ENCODE data around the gene GYS1.
"Not testable (repeated sequence)": the region's sequence is repeated elsewhere in the genome, so short reads cannot be mapped to it uniquely, and the experiment has no call there.

Gene GYS1

DNA sequence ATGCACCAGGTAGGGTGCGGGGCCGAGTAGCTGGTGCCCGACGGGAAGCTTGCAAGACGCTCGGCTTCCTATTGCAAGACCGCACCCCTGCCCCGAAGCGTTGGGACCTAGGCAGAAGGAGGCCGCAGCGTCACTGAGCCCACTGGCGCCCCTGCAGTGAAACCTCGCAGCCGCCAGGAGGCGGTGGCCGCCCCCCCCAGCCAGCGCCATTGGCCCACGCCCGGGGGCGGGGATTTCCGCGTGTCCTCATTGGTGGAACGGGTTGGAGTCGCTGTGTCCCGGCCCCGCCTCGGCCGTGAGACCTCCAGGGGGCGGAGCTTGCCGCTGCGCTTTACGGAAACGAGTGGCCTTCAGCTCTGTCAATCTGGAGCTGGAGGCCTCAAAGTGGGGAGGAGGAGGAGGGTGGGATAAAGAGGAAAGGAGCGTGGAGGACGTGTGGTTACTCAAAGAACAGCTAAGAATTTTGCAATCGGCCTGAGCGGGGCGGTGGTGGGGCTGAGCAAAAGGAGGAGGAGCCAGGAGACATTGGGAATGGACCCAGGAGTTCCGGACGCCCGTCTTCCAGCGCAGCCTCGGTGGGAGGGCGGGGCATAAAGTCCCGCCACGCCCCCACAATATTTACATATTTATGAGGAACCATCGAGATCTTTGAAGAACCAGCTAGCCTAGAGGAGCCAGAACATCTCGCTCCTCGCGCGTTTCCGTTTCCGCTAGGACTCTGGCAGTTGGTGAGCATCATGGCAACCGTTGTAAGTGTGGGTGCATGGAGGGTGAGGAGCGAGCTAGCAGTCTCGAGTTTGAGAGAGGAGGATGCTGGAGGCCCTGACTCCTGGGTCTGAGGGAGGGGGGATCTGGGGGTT lies at the start of gene GYS1, which contains the start of gene RUVBL2:
GYS1 (minus strand) TSS at position 135 of the 860 bp plus-strand sequence. CDS start 197 bp downstream, outside the sequence.
RUVBL2 (plus strand) TSS at position 713 of the 860 bp plus-strand sequence; CDS start at position 738, 25 bp downstream.
- TF ChIP-seq, protein P1, sequence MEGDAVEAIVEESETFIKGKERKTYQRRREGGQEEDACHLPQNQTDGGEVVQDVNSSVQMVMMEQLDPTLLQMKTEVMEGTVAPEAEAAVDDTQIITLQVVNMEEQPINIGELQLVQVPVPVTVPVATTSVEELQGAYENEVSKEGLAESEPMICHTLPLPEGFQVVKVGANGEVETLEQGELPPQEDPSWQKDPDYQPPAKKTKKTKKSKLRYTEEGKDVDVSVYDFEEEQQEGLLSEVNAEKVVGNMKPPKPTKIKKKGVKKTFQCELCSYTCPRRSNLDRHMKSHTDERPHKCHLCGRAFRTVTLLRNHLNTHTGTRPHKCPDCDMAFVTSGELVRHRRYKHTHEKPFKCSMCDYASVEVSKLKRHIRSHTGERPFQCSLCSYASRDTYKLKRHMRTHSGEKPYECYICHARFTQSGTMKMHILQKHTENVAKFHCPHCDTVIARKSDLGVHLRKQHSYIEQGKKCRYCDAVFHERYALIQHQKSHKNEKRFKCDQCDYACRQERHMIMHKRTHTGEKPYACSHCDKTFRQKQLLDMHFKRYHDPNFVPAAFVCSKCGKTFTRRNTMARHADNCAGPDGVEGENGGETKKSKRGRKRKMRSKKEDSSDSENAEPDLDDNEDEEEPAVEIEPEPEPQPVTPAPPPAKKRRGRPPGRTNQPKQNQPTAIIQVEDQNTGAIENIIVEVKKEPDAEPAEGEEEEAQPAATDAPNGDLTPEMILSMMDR (IDR thresholded peaks at IDR 0.05; ENCODE audit: extremely low read depth, missing control alignments) = peak; percentile 78
- DNase-seq (ENCODE audit: low spot score) = peak; percentile 98

DNA sequence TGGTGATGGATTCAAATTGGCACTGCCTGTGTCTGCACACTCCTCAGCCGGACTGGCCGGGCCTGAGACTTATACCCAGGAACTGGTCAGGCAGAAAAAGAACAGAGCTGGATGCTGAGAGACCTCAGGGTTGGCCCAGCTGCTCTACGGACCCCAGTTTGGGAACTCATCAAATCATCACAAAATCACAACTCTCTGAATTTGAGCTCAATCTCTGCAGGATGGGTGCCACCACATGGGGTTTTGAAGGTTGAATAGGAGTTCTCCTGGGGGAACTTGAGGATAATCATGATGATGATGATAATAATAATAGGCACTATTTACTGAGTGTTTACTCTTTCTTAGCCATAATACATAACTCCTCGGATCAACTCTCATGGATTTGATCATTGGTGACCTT lies 49.6 kb upstream of the GYS1 start:
- not testable (repeated sequence) for DNase-seq (ENCODE audit: low spot score)

DNA sequence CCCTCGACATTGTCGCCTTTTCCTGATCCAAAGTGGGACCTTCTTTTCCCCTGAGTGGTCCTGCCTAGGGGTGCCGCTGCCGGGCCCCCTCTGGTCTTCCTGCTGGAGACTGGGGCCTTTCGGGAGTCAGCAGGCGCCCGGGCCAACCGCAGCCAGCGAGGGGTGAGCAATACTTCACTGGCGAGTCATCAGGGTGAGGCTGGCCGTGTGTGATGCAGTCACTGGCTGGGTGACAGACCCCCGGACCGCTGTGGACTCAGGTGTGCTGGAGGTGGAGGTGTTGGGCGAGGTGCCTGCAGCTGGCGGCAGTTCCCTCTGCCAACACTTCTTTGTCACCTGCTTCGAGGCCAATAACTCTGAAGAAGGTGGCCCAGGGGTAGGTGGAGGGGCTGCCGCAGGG lies 49.1 kb upstream of the GYS1 start:
- TF ChIP-seq, protein P1 (IDR thresholded peaks at IDR 0.05; ENCODE audit: extremely low read depth, missing control alignments) = no peak
- no peak for DNase-seq (ENCODE audit: low spot score)

DNA sequence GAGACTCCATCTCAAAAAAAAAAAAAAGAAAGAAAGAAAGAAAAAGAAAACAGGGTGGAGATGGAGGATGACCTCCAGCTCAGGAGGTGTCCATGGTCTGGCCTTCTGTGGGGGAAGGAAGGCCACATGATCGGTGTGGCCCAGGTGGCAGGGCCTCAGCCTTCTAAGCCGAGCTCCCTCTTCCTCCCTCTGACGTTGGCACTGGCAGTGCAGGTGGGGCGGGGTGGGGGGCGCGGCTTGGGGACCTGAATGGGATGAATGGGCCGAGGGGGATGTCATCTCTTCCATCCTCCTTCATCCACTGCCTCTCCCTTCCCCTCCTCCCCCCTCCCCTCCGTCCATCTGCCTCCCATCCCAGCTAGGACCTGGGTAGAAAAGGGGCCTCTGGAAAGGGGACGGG lies 46.6 kb upstream of the GYS1 start:
- not testable (repeated sequence) for DNase-seq (ENCODE audit: low spot score)

DNA sequence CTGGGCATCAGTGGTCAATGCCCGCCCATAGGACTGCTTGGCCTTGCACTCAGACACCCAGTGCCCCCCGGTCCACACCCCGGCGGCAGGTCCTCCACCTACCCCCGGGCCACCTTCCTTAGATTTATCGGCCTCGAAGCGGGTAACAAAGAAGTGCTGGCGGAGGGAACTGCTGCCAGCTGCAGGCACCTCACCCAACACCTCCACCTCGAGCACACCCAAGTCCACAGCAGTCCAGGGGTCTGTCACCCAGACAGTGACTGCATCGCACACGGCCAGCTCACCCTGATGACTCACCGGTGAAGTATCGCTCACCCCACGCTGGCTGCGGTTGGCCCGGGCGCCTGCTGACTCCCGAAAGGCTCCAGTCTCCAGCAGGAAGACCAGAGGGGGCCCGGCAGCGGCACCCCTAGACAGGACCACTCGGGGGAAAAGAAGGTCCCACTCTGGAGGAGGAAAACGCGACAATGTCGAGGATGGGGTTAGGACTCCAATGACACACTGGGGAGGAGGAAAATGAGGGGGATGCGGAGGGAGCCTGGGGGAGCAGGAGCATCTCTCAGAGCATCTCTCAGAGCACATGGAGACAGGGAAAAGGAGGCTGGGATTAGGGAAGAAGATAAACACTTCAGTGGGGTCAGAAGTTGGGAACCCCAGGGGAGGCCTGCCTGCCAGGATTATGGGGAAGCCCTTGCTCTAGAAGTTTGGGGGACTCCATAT lies 45.6 kb upstream of the GYS1 start:
- DNase-seq (ENCODE audit: low spot score) = not testable (repeated sequence)

DNA sequence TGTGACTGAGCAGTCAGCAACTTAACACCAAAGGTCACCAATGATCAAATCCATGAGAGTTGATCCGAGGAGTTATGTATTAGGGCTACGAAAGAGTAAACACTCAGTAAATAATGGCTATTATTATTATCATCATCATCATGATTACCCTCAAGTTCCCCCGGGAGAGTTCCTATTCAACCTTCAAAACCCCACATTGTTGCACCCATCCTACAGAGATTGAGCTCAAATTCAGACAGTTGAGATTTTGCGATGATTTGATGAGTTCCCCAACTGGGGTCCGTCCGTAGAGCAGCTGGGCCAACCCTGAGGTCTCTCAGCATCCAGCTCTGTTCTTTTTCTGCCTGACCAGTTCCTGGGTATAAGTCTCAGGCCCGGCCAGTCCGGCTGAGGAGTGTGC lies 45.0 kb upstream of the GYS1 start:
- DNase-seq (ENCODE audit: low spot score) = not testable (repeated sequence)

DNA sequence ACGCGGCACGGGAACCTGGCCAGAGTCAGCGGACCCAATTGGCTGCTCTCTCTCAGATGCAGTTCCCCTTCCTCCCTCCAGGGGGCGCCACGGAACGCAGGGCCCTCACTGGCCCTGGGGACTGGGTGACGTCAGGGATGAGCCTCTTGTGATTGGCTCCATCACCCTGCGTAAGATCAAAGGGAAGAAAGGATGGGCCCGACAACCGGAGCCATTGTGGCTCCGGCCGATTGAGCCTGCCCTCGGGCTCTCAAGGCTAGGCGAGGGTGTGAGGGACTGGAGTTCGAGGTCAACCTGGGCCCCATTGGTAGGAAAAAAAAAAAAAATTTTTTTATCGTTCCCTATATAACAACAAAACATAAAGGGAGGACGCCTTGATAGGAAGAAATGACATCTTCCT lies 43.7 kb upstream of the GYS1 start, which contains the start of gene CGB1:
CGB1 (minus strand) TSS at position 81 of the 400 bp plus-strand sequence. CDS start 184 bp downstream, outside the sequence.
- TF ChIP-seq, protein P1 (IDR thresholded peaks at IDR 0.05; ENCODE audit: extremely low read depth, missing control alignments) = peak; percentile 38
- peak; percentile 25 for DNase-seq (ENCODE audit: low spot score)

DNA sequence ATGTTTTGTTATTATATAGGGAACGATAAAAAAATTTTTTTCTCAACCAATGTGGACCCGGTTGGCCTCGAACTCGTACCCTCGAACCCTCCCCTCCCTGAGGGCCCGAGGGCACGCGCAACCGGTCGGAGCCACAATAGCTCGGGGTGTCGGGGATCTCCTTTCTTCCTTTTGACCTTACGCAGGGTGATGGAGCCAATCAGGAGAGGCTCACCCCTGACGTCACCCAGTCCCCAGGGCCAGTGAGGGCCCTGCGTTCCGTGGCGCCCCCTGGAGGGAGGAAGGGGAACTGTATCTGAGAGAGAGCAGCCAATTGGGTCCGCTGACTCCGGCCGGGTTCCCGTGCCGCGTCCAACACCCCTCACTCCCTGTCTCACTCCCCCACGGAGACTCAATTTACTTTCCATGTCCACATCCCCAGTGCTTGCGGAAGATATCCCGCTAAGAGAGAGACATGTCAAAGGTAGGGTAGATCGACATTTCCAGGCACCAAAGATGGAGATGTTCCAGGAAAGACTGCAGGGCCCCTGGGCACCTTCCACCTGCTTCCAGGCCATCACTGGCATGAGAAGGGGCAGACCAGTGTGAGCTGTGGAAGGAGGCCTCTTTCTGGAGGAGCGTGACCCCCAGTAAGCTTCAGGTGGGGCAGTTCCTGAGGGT lies 38.7 kb upstream of the GYS1 start, which contains the start of gene CGB2:
CGB2 (plus strand) TSS at position 249 of the 660 bp plus-strand sequence; CDS start at position 455, 206 bp downstream.
- DNase-seq (ENCODE audit: low spot score) = peak; percentile 68

DNA sequence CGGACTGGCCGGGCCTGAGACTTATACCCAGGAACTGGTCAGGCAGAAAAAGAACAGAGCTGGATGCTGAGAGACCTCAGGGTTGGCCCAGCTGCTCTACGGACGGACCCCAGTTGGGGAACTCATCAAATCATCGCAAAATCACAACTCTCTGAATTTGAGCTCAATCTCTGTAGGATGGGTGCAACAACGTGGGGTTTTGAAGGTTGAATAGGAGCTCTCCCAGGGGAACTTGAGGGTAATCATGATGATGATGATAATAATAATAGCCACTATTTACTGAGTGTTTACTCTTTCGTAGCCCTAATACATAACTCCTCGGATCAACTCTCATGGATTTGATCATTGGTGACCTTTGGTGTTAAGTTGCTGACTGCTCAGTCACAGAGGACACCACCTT lies 37.2 kb upstream of the GYS1 start:
- not testable (repeated sequence) for DNase-seq (ENCODE audit: low spot score)

DNA sequence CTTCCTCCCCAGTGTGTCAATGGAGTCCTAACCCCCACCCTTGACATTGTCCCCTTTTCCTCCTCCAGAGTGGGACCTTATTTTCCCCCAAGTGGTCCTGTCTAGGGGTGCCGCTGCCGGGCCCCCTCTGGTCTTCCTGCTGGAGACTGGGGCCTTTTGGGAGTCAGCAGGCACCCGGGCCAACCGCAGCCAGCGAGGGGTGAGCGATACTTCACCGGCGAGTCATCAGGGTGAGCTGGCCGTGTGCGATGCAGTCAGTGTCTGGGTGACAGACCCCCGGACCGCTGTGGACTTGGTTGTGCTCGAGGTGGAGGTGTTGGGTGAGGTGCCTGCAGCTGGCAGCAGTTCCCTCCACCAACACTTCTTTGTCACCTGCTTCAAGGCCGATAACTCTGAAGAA lies 36.6 kb upstream of the GYS1 start:
- DNase-seq (ENCODE audit: low spot score) = not testable (repeated sequence)

DNA sequence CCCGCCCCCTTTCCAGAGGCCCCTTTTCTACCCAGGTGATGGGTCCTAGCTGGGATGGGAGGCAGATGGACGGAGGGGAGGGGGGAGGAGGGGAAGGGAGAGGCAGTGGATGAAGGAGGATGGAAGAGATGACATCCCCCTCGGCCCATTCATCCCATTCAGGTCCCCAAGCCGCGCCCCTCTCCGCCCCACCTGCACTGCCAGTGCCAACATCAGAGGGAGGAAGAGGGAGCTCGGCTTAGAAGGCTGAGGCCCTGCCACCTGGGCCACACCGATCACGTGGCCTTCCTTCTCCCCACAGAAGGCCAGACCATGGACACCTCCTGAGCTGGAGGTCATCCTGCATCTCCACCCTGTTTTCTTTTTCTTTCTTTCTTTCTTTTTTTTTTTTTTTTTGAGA lies 35.6 kb upstream of the GYS1 start:
- not testable (repeated sequence) for DNase-seq (ENCODE audit: low spot score)

DNA sequence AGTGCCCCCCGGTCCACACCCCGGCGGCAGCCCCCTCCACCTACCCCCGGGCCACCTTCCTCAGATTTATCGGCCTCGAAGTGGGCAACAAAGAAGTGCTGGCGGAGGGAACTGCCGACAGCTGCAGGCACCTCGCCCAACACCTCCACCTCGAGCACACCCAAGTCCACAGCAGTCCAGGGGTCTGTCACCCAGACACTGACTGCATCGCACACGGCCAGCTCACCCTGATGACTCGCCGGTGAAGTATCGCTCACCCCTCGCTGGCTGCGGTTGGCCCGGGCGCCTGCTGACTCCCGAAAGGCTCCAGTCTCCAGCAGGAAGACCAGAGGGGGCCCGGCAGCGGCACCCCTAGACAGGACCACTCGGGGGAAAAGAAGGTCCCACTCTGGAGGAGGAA lies 32.5 kb upstream of the GYS1 start:
- not testable (repeated sequence) for DNase-seq (ENCODE audit: low spot score)

DNA sequence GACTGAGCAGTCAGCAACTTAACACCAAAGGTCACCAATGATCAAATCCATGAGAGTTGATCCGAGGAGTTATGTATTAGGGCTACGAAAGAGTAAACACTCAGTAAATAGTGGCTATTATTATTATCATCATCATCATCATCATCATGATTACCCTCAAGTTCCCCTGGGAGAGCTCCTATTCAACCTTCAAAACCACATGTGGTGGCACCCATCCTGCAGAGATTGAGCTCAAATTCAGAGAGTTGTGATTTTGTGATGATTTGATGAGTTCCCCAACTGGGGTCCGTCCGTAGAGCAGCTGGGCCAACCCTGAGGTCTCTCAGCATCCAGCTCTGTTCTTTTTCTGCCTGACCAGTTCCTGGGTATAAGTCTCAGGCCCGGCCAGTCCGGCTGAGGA lies 32.0 kb upstream of the GYS1 start:
- DNase-seq (ENCODE audit: low spot score) = not testable (repeated sequence)

DNA sequence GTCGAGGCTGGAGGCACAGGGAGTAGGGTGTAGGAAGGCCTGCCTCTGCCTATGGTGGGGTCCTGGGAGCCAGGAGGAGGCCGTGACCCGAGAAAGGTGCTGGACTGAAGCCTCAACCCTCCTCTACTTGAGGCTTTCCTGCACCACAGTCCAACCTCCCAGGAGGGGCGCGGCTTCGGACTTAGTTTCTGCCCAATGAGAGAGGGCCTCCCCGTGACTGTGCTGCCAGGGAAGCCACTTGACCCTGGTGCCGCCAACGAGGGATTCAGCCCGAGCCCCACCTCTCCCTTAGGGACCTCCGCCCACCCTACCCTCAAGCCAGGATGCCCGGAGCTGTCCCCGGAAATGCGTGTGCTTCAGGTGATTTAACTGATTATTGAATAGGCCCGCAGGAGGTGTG lies 31.1 kb upstream of the GYS1 start, which contains the start of gene CGB3:
CGB3 (minus strand) TSS at position 101 of the 400 bp plus-strand sequence. CDS start 362 bp downstream, outside the sequence.
- DNase-seq (ENCODE audit: low spot score) = not testable (repeated sequence)
